ENCODE results near the gene CASK.
"Not testable (repeated sequence)": the region's sequence is repeated elsewhere in the genome, so short reads cannot be mapped to it uniquely, and the experiment has no call there.

The CASK gene

GRCh38 chrX:41728125-41728524 is 195.2 kb downstream of the CASK start:
- no peak for DNase-seq

- no peak for DNase-seq
These were observed 199.5 kb downstream of the CASK start, which contains the start of gene GPR82 for GRCh38 chrX:41723826-41724225. Gene GPR82 (plus strand): TSS chrX:41724181. CDS start chrX:41727027, 2,846 bp downstream.

- DNase-seq: no peak
These were observed 200.3 kb downstream of the CASK start for GRCh38 chrX:41722816-41723618.

GRCh38 chrX:41722214-41722613 is 201.1 kb downstream of the CASK start:
- no peak for DNase-seq

- no peak for DNase-seq
These were observed 201.8 kb downstream of the CASK start for GRCh38 chrX:41721590-41721989.

- DNase-seq: no peak
These were observed 203.1 kb downstream of the CASK start for GRCh38 chrX:41720125-41720779.

- DNase-seq: not testable (repeated sequence)
These were observed 203.7 kb downstream of the CASK start for GRCh38 chrX:41719610-41720009.

GRCh38 chrX:41718481-41719235 is 204.7 kb downstream of the CASK start:
- DNase-seq: no peak

- DNase-seq: no peak
These were observed 206.4 kb downstream of the CASK start for GRCh38 chrX:41716767-41717473.

GRCh38 chrX:41716222-41716621 is 207.1 kb downstream of the CASK start:
- DNase-seq: no peak

- DNase-seq: no peak
These were observed 212.2 kb downstream of the CASK start for GRCh38 chrX:41711021-41711667.

- no peak for DNase-seq
These were observed 214.9 kb downstream of the CASK start for GRCh38 chrX:41708486-41708885.

- DNase-seq: no peak
These were observed 216.1 kb downstream of the CASK start for GRCh38 chrX:41707218-41707617.

GRCh38 chrX:41705680-41706374 is 217.5 kb downstream of the CASK start:
- DNase-seq: no peak

GRCh38 chrX:41705042-41705441 is 218.3 kb downstream of the CASK start:
- DNase-seq: no peak

- no peak for DNase-seq
These were observed 219.8 kb downstream of the CASK start for GRCh38 chrX:41703574-41704029.

- DNase-seq: no peak
These were observed 227.9 kb downstream of the CASK start for GRCh38 chrX:41695426-41695825.

GRCh38 chrX:41693024-41693423 is 230.3 kb downstream of the CASK start:
- no peak for DNase-seq

GRCh38 chrX:41692162-41692749 is 231.1 kb downstream of the CASK start:
- no peak for DNase-seq

GRCh38 chrX:41689711-41690110 is 233.6 kb downstream of the CASK start:
- no peak for DNase-seq

GRCh38 chrX:41688835-41689234 is 234.5 kb downstream of the CASK start, which contains the start of gene GPR34:
Gene GPR34 (plus strand): TSS chrX:41688973. CDS start chrX:41695634, 6,661 bp downstream.
- no peak for DNase-seq
